Type B pancreatic cell (in vitro differentiated cells): ENCODE results near the gene GRIK5. TPM values are rescaled to one million over a fixed set of nuclear protein-coding genes. Genes with fewer than 3 reads are reported as not detected.

Source experiments
- DNase-seq: peaks from one replicate; pipeline ENCODE4 v3.0.0; 2021; ENCODE audit warnings: mixed read lengths; ENCODE audit not compliant: unreplicated experiment; ENCODE audit errors: extremely low spot score
- H3K27ac Mint-ChIP-seq: 2 replicates; pipeline ENCODE4 v1.8.0; 2021; ENCODE audit warnings: mild to moderate bottlenecking, mixed read lengths
- H3K27me3 Mint-ChIP-seq: 2 replicates; pipeline ENCODE4 v1.8.0; 2021; ENCODE audit warnings: mixed read lengths
- H3K36me3 Mint-ChIP-seq: 2 replicates; pipeline ENCODE4 v1.8.0; 2021; ENCODE audit warnings: mixed read lengths
- H3K4me1 Mint-ChIP-seq: one replicate; pipeline ENCODE4 v1.8.0; 2021; ENCODE audit warnings: mixed read lengths; ENCODE audit not compliant: unreplicated experiment
- H3K4me3 Mint-ChIP-seq: 2 replicates; pipeline ENCODE4 v1.8.0; 2021; ENCODE audit warnings: mild to moderate bottlenecking, mixed read lengths
- H3K9me3 Mint-ChIP-seq: 2 replicates; pipeline ENCODE4 v1.8.0; 2021; ENCODE audit warnings: mixed read lengths
- CTCF ChIP-seq: fragments of 200-600 bp; sonication (generic); conservative IDR thresholded peaks from 2 replicates; pipeline ENCODE4 v1.5.0; 2021; ENCODE audit warnings: antibody characterized with exemption, mild to moderate bottlenecking
- total RNA-seq: library from RNA; stranded (reverse); gene quantifications from 2 replicates; pipeline ENCODE4 v1.2.1, GENCODE V29; 2021; ENCODE audit warnings: low replicate concordance

The GRIK5 gene
- total RNA-seq, 1 donor from 2014 or later: 5.8 TPM

GRCh38 chr19:42033413-42033812 lies 36.6 kb downstream of the GRIK5 start:
- Mint-ChIP-seq H3K4me3 (no peak overlapping the region), H3K9me3 (no peaks in the 10 kb centered on the region), H3K27me3 (peaks cover 13% of the 10 kb centered on the region), H3K27ac (no peak overlapping the region), H3K36me3 (no peaks in the 10 kb centered on the region), H3K4me1 (peaks cover 6% of the 10 kb centered on the region)
- no peak for TF ChIP-seq CTCF
- no peak for DNase-seq

GRCh38 chr19:42032431-42032830 lies 37.6 kb downstream of the GRIK5 start:
- Mint-ChIP-seq H3K27ac (no peak overlapping the region), H3K27me3 (peaks cover 17% of the 10 kb centered on the region), H3K4me3 (no peak overlapping the region), H3K4me1 (peaks cover 6% of the 10 kb centered on the region), H3K9me3 (no peaks in the 10 kb centered on the region), H3K36me3 (no peaks in the 10 kb centered on the region)
- DNase-seq: no peak
- TF ChIP-seq CTCF: no peak

GRCh38 chr19:42030645-42031440 lies 39.2 kb downstream of the GRIK5 start:
- Mint-ChIP-seq H3K36me3 (no peaks in the 10 kb centered on the region), H3K4me3 (no peak overlapping the region), H3K27ac (no peak overlapping the region), H3K4me1 (peaks cover 6% of the 10 kb centered on the region), H3K27me3 (peaks cover 24% of the 10 kb centered on the region), H3K9me3 (no peaks in the 10 kb centered on the region)
- DNase-seq: no peak
- no peak for TF ChIP-seq CTCF

- DNase-seq: no peak
- H3K4me3 Mint-ChIP-seq: no peak overlapping the region
- no peaks in the 10 kb centered on the region for H3K9me3 Mint-ChIP-seq
- H3K27ac Mint-ChIP-seq: no peak overlapping the region
- no peaks in the 10 kb centered on the region for H3K36me3 Mint-ChIP-seq
- TF ChIP-seq CTCF: peak; percentile 70
- H3K27me3 Mint-ChIP-seq: peaks cover 24% of the 10 kb centered on the region
- peaks cover 6% of the 10 kb centered on the region for H3K4me1 Mint-ChIP-seq
Measured at GRCh38 chr19:42028304-42029216, 41.4 kb downstream of the GRIK5 start.

GRCh38 chr19:42024622-42025111 lies 45.3 kb downstream of the GRIK5 start:
- Mint-ChIP-seq H3K4me3 (no peak overlapping the region), H3K9me3 (no peaks in the 10 kb centered on the region), H3K27ac (no peak overlapping the region), H3K4me1 (no peaks in the 10 kb centered on the region), H3K36me3 (no peaks in the 10 kb centered on the region), H3K27me3 (peaks cover 21% of the 10 kb centered on the region)
- DNase-seq: no peak
- TF ChIP-seq CTCF: no peak
